HEK293 (cell line): ENCODE measurements around the gene ZNF540.
A peak's percentile ranks its signal among the peaks of the same experiment; 100 is the strongest.

ENCODE experiments used
- BCL11A ChIP-seq: fragments of 450-650 bp; formaldehyde crosslinking; IDR thresholded peaks from 2 replicates; pipeline ENCODE4 v1.5.1; 2016; ENCODE audit warnings: low read depth, missing biosample characterization, missing genetic modification characterization
- HOXA7 ChIP-seq: sonication (generic); formaldehyde crosslinking; IDR thresholded peaks from 2 replicates; pipeline ENCODE4 v1.8.1; 2022; ENCODE audit warnings: missing genetic modification reagents, borderline replicate concordance
- KLF7 ChIP-seq: fragments of 450-650 bp; formaldehyde crosslinking; IDR thresholded peaks from 2 replicates; pipeline ENCODE4 v1.5.1; 2016; ENCODE audit warnings: missing biosample characterization, missing genetic modification characterization, borderline replicate concordance
- MYNN ChIP-seq: fragments of 450-650 bp; formaldehyde crosslinking; IDR thresholded peaks from 2 replicates; pipeline ENCODE4 v1.5.1; 2016; ENCODE audit warnings: missing biosample characterization, missing genetic modification characterization, borderline replicate concordance
- OSR2 ChIP-seq: fragments of 450-650 bp; formaldehyde crosslinking; IDR thresholded peaks from 2 replicates; pipeline ENCODE4 v1.5.1; 2016; ENCODE audit warnings: missing biosample characterization, missing genetic modification characterization
- PRDM2 ChIP-seq: fragments of 450-650 bp; formaldehyde crosslinking; IDR thresholded peaks from 2 replicates; pipeline ENCODE4 v1.5.1; 2016; ENCODE audit warnings: missing biosample characterization, missing genetic modification characterization, borderline replicate concordance
- REPIN1 ChIP-seq: fragments of 450-650 bp; formaldehyde crosslinking; IDR thresholded peaks from 2 replicates; pipeline ENCODE4 v1.5.1; 2017; ENCODE audit warnings: missing biosample characterization, missing genetic modification characterization, low read depth
- SCRT2 ChIP-seq: fragments of 450-650 bp; formaldehyde crosslinking; IDR thresholded peaks from 2 replicates; pipeline ENCODE4 v1.5.1; 2016; ENCODE audit warnings: missing biosample characterization, missing genetic modification characterization
- TRIM28 ChIP-seq: IDR thresholded peaks from 2 replicates; pipeline ENCODE4 v1.6.1; 2011; ENCODE audit warnings: low read length, control low read depth, borderline replicate concordance
- ZBTB20 ChIP-seq: fragments of 450-650 bp; formaldehyde crosslinking; IDR thresholded peaks from 2 replicates; pipeline ENCODE4 v1.5.1; 2016; ENCODE audit warnings: missing biosample characterization, missing genetic modification characterization
- ZBTB44 ChIP-seq: fragments of 450-650 bp; IDR thresholded peaks from 2 replicates; pipeline ENCODE4 v1.5.1; 2018; ENCODE audit warnings: missing biosample characterization, mild to moderate bottlenecking, missing genetic modification characterization
- ZNF112 ChIP-seq: fragments of 450-650 bp; formaldehyde crosslinking; IDR thresholded peaks from 2 replicates; pipeline ENCODE4 v1.5.0; 2017; ENCODE audit warnings: missing biosample characterization, missing genetic modification characterization
- ZNF114 ChIP-seq: fragments of 450-650 bp; formaldehyde crosslinking; IDR thresholded peaks from 2 replicates; pipeline ENCODE4 v1.5.0; 2017; ENCODE audit warnings: missing biosample characterization, missing genetic modification characterization
- ZNF155 ChIP-seq: fragments of 450-650 bp; formaldehyde crosslinking; IDR thresholded peaks from 2 replicates; pipeline ENCODE4 v1.5.1; 2016; ENCODE audit warnings: missing biosample characterization, missing genetic modification characterization
- ZNF16 ChIP-seq: fragments of 450-650 bp; formaldehyde crosslinking; IDR thresholded peaks from 2 replicates; pipeline ENCODE4 v1.5.1; 2016; ENCODE audit warnings: low read depth, missing biosample characterization, missing genetic modification characterization
- ZNF223 ChIP-seq: fragments of 450-650 bp; formaldehyde crosslinking; IDR thresholded peaks from 2 replicates; pipeline ENCODE4 v1.5.1; 2016; ENCODE audit warnings: missing biosample characterization, missing genetic modification characterization
- ZNF302 ChIP-seq: fragments of 450-650 bp; formaldehyde crosslinking; IDR thresholded peaks from 2 replicates; pipeline ENCODE4 v1.5.1; 2016; ENCODE audit warnings: missing biosample characterization, missing genetic modification characterization, low read depth
- ZNF362 ChIP-seq: fragments of 450-650 bp; formaldehyde crosslinking; IDR thresholded peaks from 2 replicates; pipeline ENCODE4 v1.5.1; 2016; ENCODE audit warnings: missing biosample characterization, missing genetic modification characterization
- ZNF366 ChIP-seq: fragments of 450-650 bp; formaldehyde crosslinking; conservative IDR thresholded peaks from 2 replicates; pipeline ENCODE4 v1.5.1; 2016; ENCODE audit warnings: missing biosample characterization, missing genetic modification characterization
- ZNF473 ChIP-seq: fragments of 450-650 bp; formaldehyde crosslinking; IDR thresholded peaks from 2 replicates; pipeline ENCODE4 v1.5.1; 2017; ENCODE audit warnings: missing biosample characterization, missing genetic modification characterization
- ZNF571 ChIP-seq: fragments of 450-650 bp; formaldehyde crosslinking; IDR thresholded peaks from 2 replicates; pipeline ENCODE4 v1.5.0; 2017; ENCODE audit warnings: missing biosample characterization, missing genetic modification characterization
- ZNF596 ChIP-seq: fragments of 450-650 bp; IDR thresholded peaks from 2 replicates; pipeline ENCODE4 v1.5.0; 2018; ENCODE audit warnings: missing biosample characterization, mild to moderate bottlenecking, missing genetic modification characterization, moderate library complexity
- ZNF626 ChIP-seq: fragments of 450-650 bp; sonication (Bioruptor Pico); formaldehyde crosslinking; IDR thresholded peaks from 2 replicates; pipeline ENCODE4 v1.5.1; 2018; ENCODE audit warnings: missing biosample characterization, missing genetic modification characterization, inconsistent platforms
- ZNF654 ChIP-seq: fragments of 450-650 bp; formaldehyde crosslinking; IDR thresholded peaks from 2 replicates; pipeline ENCODE4 v1.5.1; 2016; ENCODE audit warnings: low read depth, missing biosample characterization, missing genetic modification characterization
- ZNF660 ChIP-seq: fragments of 450-650 bp; IDR thresholded peaks from 2 replicates; pipeline ENCODE4 v1.5.1; 2018; ENCODE audit warnings: missing biosample characterization, mild to moderate bottlenecking, missing genetic modification characterization
- ZSCAN23 ChIP-seq: fragments of 450-650 bp; formaldehyde crosslinking; IDR thresholded peaks from 2 replicates; pipeline ENCODE4 v1.5.1; 2016; ENCODE audit warnings: missing biosample characterization, missing genetic modification characterization
- ZSCAN5A ChIP-seq: fragments of 450-650 bp; formaldehyde crosslinking; IDR thresholded peaks from 2 replicates; pipeline ENCODE4 v1.5.1; 2016; ENCODE audit warnings: missing biosample characterization, missing genetic modification characterization

ZNF540 gene

GRCh38 chr19:37564624-37565369 lies 29.9 kb upstream of the ZNF540 start (continued):
- TF ChIP-seq PRDM2 (tag by site-specific recombination) (no peak), ZNF660 (tag by site-specific recombination) (no peak), ZNF654 (tag by site-specific recombination) (no peak), ZNF473 (tag by site-specific recombination) (no peak), ZNF366 (tag by site-specific recombination) (no peak), ZNF155 (no peak), ZSCAN5A (no peak), ZNF112 (tag by site-specific recombination) (no peak), SCRT2 (tag by site-specific recombination) (0 out of 2 replicates have a peak, but pooled peaks have one; percentile 31), ZNF362 (tag by site-specific recombination) (no peak), OSR2 (no peak), ZBTB20 (tag by site-specific recombination) (no peak), ZNF302 (tag by site-specific recombination) (no peak), ZNF626 (tag by site-specific recombination) (peak; percentile 33), MYNN (no peak), REPIN1 (no peak), ZNF571 (tag by site-specific recombination) (peak; percentile 58; the same call in 1 of the 2 replicates), ZBTB44 (tag by site-specific recombination) (no peak), KLF7 (tag by site-specific recombination) (no peak), HOXA7 (no peak), ZNF16 (tag by site-specific recombination) (no peak), ZSCAN23 (no peak), ZNF596 (tag by site-specific recombination) (no peak), ZNF114 (tag by site-specific recombination) (no peak), ZNF223 (tag by site-specific recombination) (no peak), TRIM28 (peak; percentile 98; the same call in 1 of the 2 replicates), BCL11A (tag by site-specific recombination) (no peak)
